Pancreas (tissue), 10 donors: ENCODE data around the gene TERT. TPM values are rescaled to one million over a fixed set of nuclear protein-coding genes. Genes with fewer than 3 reads are reported as not detected.
"Not testable (repeated sequence)": the region's sequence is repeated elsewhere in the genome, so short reads cannot be mapped to it uniquely, and the experiment has no call there.

Source experiments
- ATAC-seq, 4 donors: fragments of 200-7000 bp; cut with Tn5 transposase; one replicate each; pipeline versions ENCODE4 v1.8.0 to v1.9.1; 2020; ENCODE audit warnings: mild to moderate bottlenecking in 4 of 4, moderate library complexity in 4 of 4
- DNase-seq, 6 donors: peaks; one replicate each; pipeline ENCODE4 v3.0.0-alpha.2; 2020
- FAIRE-seq: peaks from 2 replicates; lab custom pipeline; 2012; peaks lifted over from hg19 to GRCh38; lab: Jason Lieb, UNC
- H3K27ac ChIP-seq, 4 donors: fragments of 200-600 bp; sonication (generic); 1 replicate in 3 of 4; 2 replicates in 1 of 4; pipeline versions ENCODE4 v1.5.0 to v1.8.0; 2020
- H3K27me3 ChIP-seq, 4 donors: fragments of 200-600 bp; one replicate each; pipeline ENCODE4 v1.8.0; 2021
- H3K36me3 ChIP-seq, 3 donors: fragments of 200-600 bp; sonication (generic) in 1 of 3; one replicate each; pipeline versions ENCODE4 v1.5.0 to v1.8.0; 2020 to 2021
- H3K4me1 ChIP-seq, 3 donors: fragments of 200-600 bp; one replicate each; pipeline ENCODE4 v1.8.0; 2021
- H3K4me3 ChIP-seq, 4 donors: fragments of 200-600 bp; sonication (generic) in 2 of 4; one replicate each; pipeline versions ENCODE4 v1.5.0 to v1.8.0; 2020 to 2021
- H3K9me3 ChIP-seq, 4 donors: fragments of 200-600 bp; one replicate each; pipeline ENCODE4 v1.8.0; 2021
- WGBS, 2 donors: extraction: QIAGEN DNeasy Blood & Tissue Kit; methylation state at CpG; one replicate each; pipeline ENCODE4 v1.1.7; 2013; 5-methylcytosine and 5-hydroxymethylcytosine counted together
- intact Hi-C, 3 donors: fragments of 100-400 bp; cut with DNase I; formaldehyde crosslinking; loops; one replicate each; pipeline versions ENCODE4 v1.11.1 to v1.14.2; 2022
- polyA plus RNA-seq, 2 donors: library from polyadenylated mRNA; stranded (reverse); fragments of 200-250 nt; gene quantifications; one replicate each; pipeline ENCODE4 v1.2.3, GENCODE V29; 2013
- total RNA-seq, 6 donors: library from RNA; stranded (reverse); fragmentation: NEBNext Ultra II Directional in 4 of 6; extraction: Animal tissue kit (Norgen Biotek cat#: 25700) in 4 of 6; gene quantifications; one replicate each; pipeline versions ENCODE4 v1.2.1 to v1.2.4, GENCODE V29; 2021 to 2023
- TF ChIP-seq, protein P1 (sequence below), 4 donors: fragments of 200-600 bp; sonication (generic) in 3 of 4; IDR thresholded peaks; one replicate each; pipeline versions ENCODE4 v1.5.0 to v1.8.0; 2021; ENCODE audit warnings: antibody characterized with exemption in 4 of 4
- donor health status: healthy with polysubstance abuse.
- donor health status: DM: no; HTN: no; CAD: no; lungs with moderate emphysema.
- donor health status: DM: no; HTN: no; CAD: no.
- donor health status: control.
- donor health status: control.
- donor health status: Bipolar disorder and iron deficiency.
- donor health status: DM: yes; HTN: yes; CAD: no.
- donor health status: DM: no; HTN: no; CAD: no.
- donor health status: DM: no; HTN: no; CAD: no.
- donor health status: DM: yes; HTN: yes; CAD: no.

TERT gene
- total RNA-seq (under 1 TPM in 3 of 6 donors, not detected in 3; 0.06 to 0.28 (median 0.25) TPM), polyA plus RNA-seq (not detected)

DNA sequence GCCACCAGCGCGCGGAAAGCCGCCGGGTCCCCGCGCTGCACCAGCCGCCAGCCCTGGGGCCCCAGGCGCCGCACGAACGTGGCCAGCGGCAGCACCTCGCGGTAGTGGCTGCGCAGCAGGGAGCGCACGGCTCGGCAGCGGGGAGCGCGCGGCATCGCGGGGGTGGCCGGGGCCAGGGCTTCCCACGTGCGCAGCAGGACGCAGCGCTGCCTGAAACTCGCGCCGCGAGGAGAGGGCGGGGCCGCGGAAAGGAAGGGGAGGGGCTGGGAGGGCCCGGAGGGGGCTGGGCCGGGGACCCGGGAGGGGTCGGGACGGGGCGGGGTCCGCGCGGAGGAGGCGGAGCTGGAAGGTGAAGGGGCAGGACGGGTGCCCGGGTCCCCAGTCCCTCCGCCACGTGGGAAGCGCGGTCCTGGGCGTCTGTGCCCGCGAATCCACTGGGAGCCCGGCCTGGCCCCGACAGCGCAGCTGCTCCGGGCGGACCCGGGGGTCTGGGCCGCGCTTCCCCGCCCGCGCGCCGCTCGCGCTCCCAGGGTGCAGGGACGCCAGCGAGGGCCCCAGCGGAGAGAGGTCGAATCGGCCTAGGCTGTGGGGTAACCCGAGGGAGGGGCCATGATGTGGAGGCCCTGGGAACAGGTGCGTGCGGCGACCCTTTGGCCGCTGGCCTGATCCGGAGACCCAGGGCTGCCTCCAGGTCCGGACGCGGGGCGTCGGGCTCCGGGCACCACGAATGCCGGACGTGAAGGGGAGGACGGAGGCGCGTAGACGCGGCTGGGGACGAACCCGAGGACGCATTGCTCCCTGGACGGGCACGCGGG lies at the start of gene TERT:
TERT (minus strand) TSS at position 234 of the 815 bp plus-strand sequence; CDS start at position 155, 79 bp downstream.
- Histone ChIP-seq H3K4me3 (peak within 1 kb of the TSS in 1 of 4 donors; percentile 22), H3K4me1 (peaks cover 0 to 6% (median 0%) of the 10 kb centered on the region in 3 donors), H3K27me3 (peaks cover 0 to 17% (median 4%) of the 10 kb centered on the region in 4 donors), H3K36me3 (no peaks in the 10 kb centered on the region), H3K27ac (no peak within 1 kb of the TSS), H3K9me3 (no peaks in the 10 kb centered on the region)
- peak in 3 of 6 donors; percentile 27 to 70 (median 62) for DNase-seq
- peak in 2 of 4 donors; percentile 28 to 81 for ATAC-seq
- FAIRE-seq = no peak
- intact Hi-C loops = no loop called here
- TF ChIP-seq, protein P1, sequence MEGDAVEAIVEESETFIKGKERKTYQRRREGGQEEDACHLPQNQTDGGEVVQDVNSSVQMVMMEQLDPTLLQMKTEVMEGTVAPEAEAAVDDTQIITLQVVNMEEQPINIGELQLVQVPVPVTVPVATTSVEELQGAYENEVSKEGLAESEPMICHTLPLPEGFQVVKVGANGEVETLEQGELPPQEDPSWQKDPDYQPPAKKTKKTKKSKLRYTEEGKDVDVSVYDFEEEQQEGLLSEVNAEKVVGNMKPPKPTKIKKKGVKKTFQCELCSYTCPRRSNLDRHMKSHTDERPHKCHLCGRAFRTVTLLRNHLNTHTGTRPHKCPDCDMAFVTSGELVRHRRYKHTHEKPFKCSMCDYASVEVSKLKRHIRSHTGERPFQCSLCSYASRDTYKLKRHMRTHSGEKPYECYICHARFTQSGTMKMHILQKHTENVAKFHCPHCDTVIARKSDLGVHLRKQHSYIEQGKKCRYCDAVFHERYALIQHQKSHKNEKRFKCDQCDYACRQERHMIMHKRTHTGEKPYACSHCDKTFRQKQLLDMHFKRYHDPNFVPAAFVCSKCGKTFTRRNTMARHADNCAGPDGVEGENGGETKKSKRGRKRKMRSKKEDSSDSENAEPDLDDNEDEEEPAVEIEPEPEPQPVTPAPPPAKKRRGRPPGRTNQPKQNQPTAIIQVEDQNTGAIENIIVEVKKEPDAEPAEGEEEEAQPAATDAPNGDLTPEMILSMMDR (IDR thresholded peaks at IDR 0.05) = no peak
- WGBS, 2 donors = 3 to 4% methylated on average over 71 to 102 of the region's 102 CpGs

DNA sequence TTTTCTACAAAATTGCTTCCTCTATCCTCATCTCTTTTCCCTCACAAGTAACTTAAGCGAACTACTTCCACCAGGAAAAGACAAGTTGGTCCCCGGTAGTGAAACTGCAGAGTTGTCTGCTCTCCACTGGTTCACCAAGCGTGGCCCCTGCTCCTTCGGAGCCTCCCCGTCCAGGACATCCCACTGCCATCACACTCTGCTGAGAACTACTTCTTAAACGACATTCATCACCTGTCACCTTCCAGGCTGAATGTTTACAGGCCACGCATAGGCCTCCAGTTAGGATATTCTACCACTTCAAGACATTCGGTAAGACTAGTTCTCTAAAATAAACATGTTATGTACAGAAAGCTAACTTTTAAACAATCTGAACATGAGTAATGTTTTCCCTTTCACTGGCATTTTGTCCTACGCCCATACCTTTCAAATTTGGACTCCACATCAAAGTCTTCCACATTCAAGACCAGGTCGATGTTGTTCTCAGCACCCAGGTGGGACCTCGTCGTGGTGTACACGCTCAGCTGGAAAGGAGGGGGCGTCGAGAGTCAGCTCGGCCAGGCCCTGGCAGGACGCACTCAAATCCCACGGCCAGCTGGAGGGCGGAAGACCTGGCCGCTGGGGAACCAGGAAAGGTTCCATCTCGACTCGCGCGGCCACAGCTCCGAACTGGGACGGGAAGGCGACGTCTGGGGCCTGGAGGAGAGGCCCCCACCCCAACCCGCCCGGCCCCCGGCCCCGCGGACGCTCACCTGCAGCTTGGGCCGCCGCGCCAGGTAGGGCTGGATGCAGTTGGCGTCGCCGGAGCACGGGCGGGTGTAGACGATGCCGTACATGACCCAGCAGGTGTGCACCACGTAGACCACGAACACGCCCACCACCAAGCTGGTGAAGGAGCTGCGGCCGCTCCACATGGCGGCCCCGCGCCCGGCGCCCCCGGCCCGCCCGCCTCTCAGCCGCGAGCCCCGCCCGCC lies 49.3 kb upstream of the TERT start:
- Histone ChIP-seq H3K36me3 (peaks cover 0 to 16% (median 3%) of the 10 kb centered on the region in 3 donors), H3K27me3 (no peaks in the 10 kb centered on the region), H3K4me3 (peak overlapping the region; percentile 70 to 95 (median 90)), H3K9me3 (no peaks in the 10 kb centered on the region), H3K27ac (no peak overlapping the region), H3K4me1 (peaks cover 0 to 19% (median 8%) of the 10 kb centered on the region in 3 donors)
- peak in 3 of 4 donors; percentile 6 to 14 (median 12) for ATAC-seq
- intact Hi-C loops = no loop called here
- 3 to 4% methylated on average over 59 to 61 of the region's 61 CpGs for WGBS, 2 donors
- TF ChIP-seq, protein P1 (IDR thresholded peaks at IDR 0.05) = no peak
- DNase-seq = peak in 3 of 6 donors; percentile 38 to 80 (median 64)
- FAIRE-seq = no peak

DNA sequence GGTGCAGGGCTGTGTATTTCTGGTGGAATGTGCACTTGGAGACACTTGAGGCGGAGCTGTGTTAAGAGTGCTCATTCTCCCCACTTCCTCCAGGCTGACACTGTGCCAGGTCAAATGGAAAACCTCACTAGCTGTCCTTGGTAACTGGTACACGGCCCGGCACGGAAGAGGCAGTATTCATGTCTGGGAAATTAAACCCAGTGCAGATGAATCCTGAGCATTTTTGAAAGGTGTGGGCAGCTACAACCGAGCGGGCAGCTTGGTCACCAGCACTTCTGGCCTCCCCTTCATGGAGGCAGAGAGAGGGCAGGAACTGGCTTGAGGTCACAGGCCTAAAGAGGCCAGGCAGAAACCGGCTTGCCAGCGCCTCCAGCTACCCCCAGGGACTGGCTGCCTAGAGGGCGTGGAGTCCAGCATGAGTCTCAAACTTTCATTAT lies 48.5 kb upstream of the TERT start:
- peak in 1 of 6 donors; percentile 52 for DNase-seq
- H3K36me3 ChIP-seq = peaks cover 3 to 21% (median 5%) of the 10 kb centered on the region in 3 donors
- peaks cover 0 to 19% (median 8%) of the 10 kb centered on the region in 3 donors for H3K4me1 ChIP-seq
- intact Hi-C loops = no loop called here
- TF ChIP-seq, protein P1 (IDR thresholded peaks at IDR 0.05) = no peak
- no peaks in the 10 kb centered on the region for H3K27me3 ChIP-seq
- 45 to 56% methylated on average over 9 of the region's 9 CpGs for WGBS, 2 donors
- H3K4me3 ChIP-seq = peak overlapping the region in 2 of 4 donors; percentile 89 to 95
- H3K9me3 ChIP-seq = no peaks in the 10 kb centered on the region
- no peak for ATAC-seq
- H3K27ac ChIP-seq = no peak overlapping the region
- FAIRE-seq = no peak

DNA sequence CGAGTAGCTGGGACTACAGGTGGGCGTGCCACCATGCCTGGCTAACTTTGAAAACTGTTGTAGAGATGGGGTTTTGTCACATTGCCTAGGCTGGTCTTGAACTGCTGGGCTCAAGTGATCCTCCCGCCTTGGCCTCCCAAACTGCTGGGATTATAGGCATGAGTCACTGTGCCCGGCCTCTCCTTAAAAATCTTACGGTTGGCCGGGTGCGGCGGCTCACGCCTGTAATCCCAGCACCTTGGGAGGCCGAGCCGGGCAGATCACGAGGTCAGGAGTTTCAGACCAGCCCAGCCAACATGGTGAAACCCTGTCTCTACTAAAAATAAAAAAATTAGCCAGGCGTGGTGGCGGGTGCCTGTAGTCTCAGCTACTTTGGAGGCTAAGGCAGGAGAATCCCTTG lies 47.8 kb upstream of the TERT start:
- H3K9me3 ChIP-seq, H3K4me3 ChIP-seq, H3K27me3 ChIP-seq, intact Hi-C loops, FAIRE-seq, H3K27ac ChIP-seq, ATAC-seq: not testable (repeated sequence)
- peaks cover 3 to 27% (median 8%) of the 10 kb centered on the region in 3 donors for H3K36me3 ChIP-seq
- 92 to 93% methylated on average over 14 of the region's 14 CpGs for WGBS, 2 donors
- peaks cover 0 to 19% (median 8%) of the 10 kb centered on the region in 3 donors for H3K4me1 ChIP-seq
- peak in 1 of 6 donors; percentile 46 for DNase-seq

DNA sequence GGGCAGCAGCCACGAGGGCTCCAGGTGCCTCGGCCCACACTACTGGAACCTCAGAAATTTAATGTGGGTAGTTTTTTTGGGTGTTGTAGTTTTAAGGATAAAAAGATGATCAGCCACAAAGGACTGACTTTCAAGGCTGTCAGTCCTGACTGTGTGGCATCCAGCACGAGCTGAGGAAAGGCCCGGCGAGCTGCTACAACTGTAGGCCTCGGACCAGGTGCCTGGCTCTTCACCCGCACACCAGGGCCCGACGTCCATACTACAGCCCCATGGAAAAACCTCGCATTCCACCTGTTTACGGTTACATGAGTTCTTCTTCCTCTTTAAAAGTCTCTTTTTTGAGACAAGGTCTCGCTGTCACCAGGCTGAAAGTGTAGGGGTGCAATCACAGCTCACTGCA lies 47.4 kb upstream of the TERT start:
- Histone ChIP-seq H3K4me1 (peaks cover 0 to 19% (median 8%) of the 10 kb centered on the region in 3 donors), H3K4me3 (no peak overlapping the region), H3K27ac (no peak overlapping the region), H3K27me3 (no peaks in the 10 kb centered on the region), H3K9me3 (no peaks in the 10 kb centered on the region), H3K36me3 (peaks cover 3 to 32% (median 13%) of the 10 kb centered on the region in 3 donors)
- ATAC-seq (no peak), DNase-seq (peak in 1 of 6 donors; percentile 26), FAIRE-seq (no peak)
- 90% methylated on average over 12 of the region's 12 CpGs for WGBS, 2 donors
- TF ChIP-seq, protein P1 (IDR thresholded peaks at IDR 0.05) = no peak
- intact Hi-C loops = no loop called here
